H7 (cell line): Measurements from ENCODE around the gene ASIC2. TPM values are rescaled to one million over a fixed set of nuclear protein-coding genes. Genes with fewer than 3 reads are reported as not detected.
"Not testable (repeated sequence)": the region's sequence is repeated elsewhere in the genome, so short reads cannot be mapped to it uniquely, and the experiment has no call there.

ENCODE experiments used
- DNase-seq: peaks from one replicate; pipeline ENCODE4 v3.0.0; 2012
- H3K27me3 ChIP-seq: 2 replicates; pipeline ENCODE4 v1.6.0; 2011; ENCODE audit warnings: mild to moderate bottlenecking, low read length; ENCODE audit not compliant: control insufficient read depth, insufficient read depth
- H3K36me3 ChIP-seq: replicated peaks from 2 replicates; pipeline ENCODE4 v1.5.1; 2011; ENCODE audit warnings: low read length; ENCODE audit not compliant: control insufficient read depth, insufficient read depth
- H3K4me3 ChIP-seq: 2 replicates; pipeline ENCODE4 v1.5.1; 2011; ENCODE audit warnings: low read depth, mild to moderate bottlenecking, control low read depth, low read length, moderate library complexity; ENCODE audit not compliant: insufficient read depth
- total RNA-seq: library from RNA; depleted of rRNA; stranded (reverse); fragments of >200 nt; shearing (Covaris generic); gene quantifications from 2 replicates; pipeline ENCODE4 v1.2.3, GENCODE V29; 2014

The ASIC2 gene
- total RNA-seq, 1 experiment from 2014 or later: 5.5 TPM

DNA sequence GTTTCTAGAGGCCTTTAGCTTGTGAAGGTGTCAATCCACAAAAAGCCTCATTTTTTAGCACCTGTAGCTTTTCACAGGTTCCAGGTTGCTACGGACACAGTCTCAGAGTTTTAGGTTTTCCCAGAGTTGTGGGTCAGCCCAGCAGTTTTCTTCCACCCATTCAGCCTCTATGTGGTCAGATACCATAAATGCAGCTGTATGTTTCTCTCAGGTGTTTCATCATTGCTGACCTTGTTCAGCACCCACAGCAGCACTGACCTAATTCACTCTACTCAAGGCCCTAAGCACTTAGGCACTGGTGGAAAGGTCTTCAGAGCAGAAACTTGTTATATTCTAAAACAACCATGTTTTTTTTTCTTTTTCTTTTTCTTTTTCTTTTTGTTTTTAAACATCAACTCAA lies 316.5 kb downstream of the ASIC2 start:
- Histone ChIP-seq H3K4me3 (no peak overlapping the region), H3K27me3 (no peaks in the 10 kb centered on the region), H3K36me3 (no peaks in the 10 kb centered on the region)
- DNase-seq: no peak

GRCh38 chr17:32976131-32976530 lies 317.0 kb downstream of the ASIC2 start:
- H3K4me3 ChIP-seq: no peak overlapping the region
- no peak for DNase-seq
- H3K36me3 ChIP-seq: no peaks in the 10 kb centered on the region
- no peaks in the 10 kb centered on the region for H3K27me3 ChIP-seq

DNA sequence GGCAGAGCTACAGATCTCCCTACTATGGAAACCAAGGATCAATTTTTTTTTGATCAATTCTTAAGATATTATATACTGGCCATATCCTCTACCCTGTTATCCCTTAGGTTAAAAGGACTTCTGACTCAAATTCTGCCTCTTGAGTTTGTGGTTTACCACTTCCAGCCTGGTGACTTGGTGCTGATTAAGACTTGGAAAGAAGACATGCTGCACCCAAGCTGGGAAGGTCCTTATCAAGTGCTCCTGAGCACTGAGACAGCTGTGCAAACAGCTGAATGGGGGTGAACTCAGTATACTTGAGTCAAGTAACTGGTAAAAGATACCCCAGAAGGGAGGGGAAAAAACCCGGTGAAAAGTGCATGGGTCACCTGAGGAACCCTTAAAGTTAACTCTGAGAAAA lies 321.9 kb downstream of the ASIC2 start:
- H3K4me3 ChIP-seq: no peak overlapping the region

DNA sequence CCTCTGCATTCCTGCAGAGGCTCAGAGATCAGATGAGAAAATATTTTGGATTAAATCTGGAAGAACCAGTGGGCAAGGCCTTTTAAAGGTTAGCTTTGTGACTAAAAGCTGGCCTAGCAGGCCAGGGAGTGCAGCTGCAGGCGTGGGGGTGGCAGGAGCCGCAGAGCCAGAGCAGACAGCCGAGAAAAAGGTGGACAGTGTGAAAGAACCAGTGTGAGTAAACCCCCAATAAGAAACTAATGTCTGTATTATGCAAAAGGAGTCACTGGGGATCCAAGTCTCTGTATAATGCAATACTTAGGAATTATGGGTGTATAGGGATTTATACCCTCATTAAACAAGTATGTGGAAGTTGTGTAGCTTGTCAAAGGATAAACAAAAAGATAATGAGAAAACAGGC lies 322.8 kb downstream of the ASIC2 start:
- Histone ChIP-seq H3K27me3 (no peaks in the 10 kb centered on the region), H3K36me3 (no peaks in the 10 kb centered on the region), H3K4me3 (no peak overlapping the region)
- no peak for DNase-seq

More for the DNA sequence above, 321.9 kb downstream of the ASIC2 start:
- Histone ChIP-seq H3K27me3 (no peaks in the 10 kb centered on the region), H3K36me3 (no peaks in the 10 kb centered on the region)
- DNase-seq: no peak

DNA sequence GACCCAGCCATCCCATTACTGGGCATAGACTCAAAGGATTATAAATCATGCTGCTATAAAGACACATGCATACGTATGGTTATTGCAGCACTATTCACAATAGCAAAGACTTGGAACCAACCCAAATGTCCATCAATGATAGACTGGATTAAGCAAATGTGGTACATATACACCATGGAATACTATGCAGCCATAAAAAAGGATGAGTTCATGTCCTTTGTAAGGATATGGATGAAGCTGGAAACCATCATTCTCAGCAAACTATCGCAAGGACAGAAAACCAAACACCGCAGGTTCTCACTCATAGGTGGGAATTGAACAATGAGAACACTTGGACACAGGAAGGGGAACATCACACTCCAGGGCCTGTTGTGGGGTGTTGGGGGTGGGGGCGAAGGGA lies 323.9 kb downstream of the ASIC2 start:
- H3K27me3 ChIP-seq, H3K4me3 ChIP-seq, DNase-seq, H3K36me3 ChIP-seq: not testable (repeated sequence)

GRCh38 chr17:32964541-32964940 lies 328.6 kb downstream of the ASIC2 start:
- no peak for DNase-seq
- no peaks in the 10 kb centered on the region for H3K36me3 ChIP-seq
- no peaks in the 10 kb centered on the region for H3K27me3 ChIP-seq
- H3K4me3 ChIP-seq: no peak overlapping the region
